ENCODE results near the gene KATNAL1. TPM values are rescaled to one million over a fixed set of nuclear protein-coding genes. Genes with fewer than 3 reads are reported as not detected.

Gene KATNAL1
- total RNA-seq, 4 donors from 2014 or later, result 4.4 to 9.8 (median 6.7) TPM

- DNase-seq, result no peak
- intact Hi-C loops (cut with DNase I; ENCODE audit: low total_unique reads), result no loop called here
- TF ChIP-seq POLR2AphosphoS5 (IDR thresholded peaks at IDR 0.05), result no peak
- in situ Hi-C loops (cut with MboI; ENCODE audit: low pct_ligation_motif_present in 1 of 4, low pct_unique_long_range_greater_than_20kb in 1 of 4, low sequenced_read_pairs in 3 of 4), result loop anchor here in 1 of 4 donors (25.0 kb wide), 1 partner anchor 177 kb away; no protein-coding TSS in a partner anchor
- H3K9me3 ChIP-seq, result no peaks in the 10 kb centered on the region
- peaks cover 0 to 12% (median 3%) of the 10 kb centered on the region in 4 donors for H3K4me1 ChIP-seq
- 90 to 100% methylated on average over 1 to 2 of the region's 2 CpGs for WGBS, 2 donors (ENCODE audit: low coverage in 1 of 2)
- no peak overlapping the region for H3K27ac ChIP-seq
- H3K4me3 ChIP-seq, result no peak overlapping the region
- no peaks in the 10 kb centered on the region for H3K36me3 ChIP-seq
- H3K27me3 ChIP-seq, result no peaks in the 10 kb centered on the region
These were observed 7.2 kb upstream of the KATNAL1 start for GRCh38 chr13:30314562-30314961.

- H3K4me1 ChIP-seq, result peaks cover 0 to 12% (median 3%) of the 10 kb centered on the region in 4 donors
- intact Hi-C loops (cut with DNase I; ENCODE audit: low total_unique reads) (no loop called here), in situ Hi-C loops (cut with MboI; ENCODE audit: low pct_ligation_motif_present in 1 of 4, low pct_unique_long_range_greater_than_20kb in 1 of 4, low sequenced_read_pairs in 3 of 4) (loop anchor here in 1 of 4 donors (25.0 kb wide), 1 partner anchor 177 kb away; no protein-coding TSS in a partner anchor)
- no peak overlapping the region for H3K4me3 ChIP-seq
- H3K27me3 ChIP-seq, result no peaks in the 10 kb centered on the region
- DNase-seq, result no peak
- TF ChIP-seq POLR2A (IDR thresholded peaks at IDR 0.05), result no peak
- TF ChIP-seq EP300 (IDR thresholded peaks at IDR 0.05; ENCODE audit: low read depth), result no peak
- no peak for TF ChIP-seq POLR2AphosphoS5 (IDR thresholded peaks at IDR 0.05)
- TF ChIP-seq CTCF (IDR thresholded peaks at IDR 0.05), result no peak
- no peak overlapping the region for H3K27ac ChIP-seq
- no peaks in the 10 kb centered on the region for H3K36me3 ChIP-seq
- WGBS, 2 donors (ENCODE audit: low coverage in 1 of 2), result 87 to 96% methylated on average over 2 of the region's 2 CpGs
- no peaks in the 10 kb centered on the region for H3K9me3 ChIP-seq
These were observed 6.7 kb upstream of the KATNAL1 start for GRCh38 chr13:30314069-30314468.

- 43 to 68% methylated on average over 3 of the region's 3 CpGs for WGBS, 2 donors (ENCODE audit: low coverage in 1 of 2)
- intact Hi-C loops (cut with DNase I; ENCODE audit: low total_unique reads) (no loop called here), in situ Hi-C loops (cut with MboI; ENCODE audit: low pct_ligation_motif_present in 1 of 4, low pct_unique_long_range_greater_than_20kb in 1 of 4, low sequenced_read_pairs in 3 of 4) (loop anchor here in 1 of 4 donors (25.0 kb wide), 1 partner anchor 176 kb away; no protein-coding TSS in a partner anchor)
- Histone ChIP-seq H3K9me3 (no peaks in the 10 kb centered on the region), H3K27ac (peak overlapping the region in 2 of 4 donors; percentile 3 to 26), H3K27me3 (no peaks in the 10 kb centered on the region), H3K36me3 (no peaks in the 10 kb centered on the region), H3K4me3 (no peak overlapping the region), H3K4me1 (peaks cover 0 to 16% (median 3%) of the 10 kb centered on the region in 4 donors)
- DNase-seq, result no peak
- TF ChIP-seq POLR2AphosphoS5 (IDR thresholded peaks at IDR 0.05) (no peak), EP300 (IDR thresholded peaks at IDR 0.05; ENCODE audit: low read depth) (no peak), POLR2A (IDR thresholded peaks at IDR 0.05) (no peak), CTCF (IDR thresholded peaks at IDR 0.05) (no peak)
These were observed 6.0 kb upstream of the KATNAL1 start for GRCh38 chr13:30313311-30313710.

- intact Hi-C loops (cut with DNase I; ENCODE audit: low total_unique reads), result no loop called here
- peak overlapping the region in 3 of 4 donors; percentile 3 to 26 (median 4) for H3K27ac ChIP-seq
These were observed 5.6 kb upstream of the KATNAL1 start for GRCh38 chr13:30312904-30313303.

More at GRCh38 chr13:30312904-30313303, 5.6 kb upstream of the KATNAL1 start:
- Histone ChIP-seq H3K4me1 (peaks cover 0 to 20% (median 4%) of the 10 kb centered on the region in 4 donors), H3K4me3 (no peak overlapping the region), H3K27me3 (no peaks in the 10 kb centered on the region), H3K36me3 (no peaks in the 10 kb centered on the region), H3K9me3 (no peaks in the 10 kb centered on the region)
- TF ChIP-seq CTCF (IDR thresholded peaks at IDR 0.05), result no peak
- no peak for TF ChIP-seq POLR2A (IDR thresholded peaks at IDR 0.05)
- TF ChIP-seq POLR2AphosphoS5 (IDR thresholded peaks at IDR 0.05), result no peak
- no peak for TF ChIP-seq EP300 (IDR thresholded peaks at IDR 0.05; ENCODE audit: low read depth)
- in situ Hi-C loops (cut with MboI; ENCODE audit: low pct_ligation_motif_present in 1 of 4, low pct_unique_long_range_greater_than_20kb in 1 of 4, low sequenced_read_pairs in 3 of 4), result loop anchor here in 1 of 4 donors (25.0 kb wide), 1 partner anchor 176 kb away; no protein-coding TSS in a partner anchor
- DNase-seq, result no peak
- 56 to 83% methylated on average over 1 of the region's 1 CpG for WGBS, 2 donors (ENCODE audit: low coverage in 1 of 2)

All from transverse colon (tissue), 4 donors.